ENCODE results near the gene MRPS9. TPM values are rescaled to one million over a fixed set of nuclear protein-coding genes. Genes with fewer than 3 reads are reported as not detected.

Gene MRPS9
- total and polyA plus RNA-seq, 2 of the 13 experiments (the other 11 are each of a cell fraction or from before 2014, with no cell fraction given): 31.2 to 91.8 TPM

GRCh38 chr2:105037572-105038382 is at the start of gene MRPS9 (continued):
- TF ChIP-seq ATF6 (CRISPR knock-in tag; conservative IDR thresholded peaks at IDR 0.05): 0 out of 2 replicates have a peak, but pooled peaks have one; percentile 69
- peak; percentile 94 for TF ChIP-seq POLR2AphosphoS5 (IDR thresholded peaks at IDR 0.05; ENCODE audit: low read depth, low read length)
- TF ChIP-seq THAP9 (CRISPR knock-in tag; IDR thresholded peaks at IDR 0.05; ENCODE audit: borderline replicate concordance): peak; percentile 94
- TF ChIP-seq ZNF580 (CRISPR knock-in tag; IDR thresholded peaks at IDR 0.05; ENCODE audit: borderline replicate concordance, low read depth): peak; percentile 19; the same call in 1 of the 2 replicates
- peak; percentile 53 for TF ChIP-seq ELF3 (CRISPR knock-in tag; IDR thresholded peaks at IDR 0.05)
- peak; percentile 68 for TF ChIP-seq ZNF44 (CRISPR knock-in tag; IDR thresholded peaks at IDR 0.05)
- peak; percentile 88 for TF ChIP-seq CBX1 (IDR thresholded peaks at IDR 0.05; ENCODE audit: low read depth)
- TF ChIP-seq CEBPG (CRISPR knock-in tag; IDR thresholded peaks at IDR 0.05): peak; percentile 14; the same call in 1 of the 2 replicates
- 0 out of 2 replicates have a peak, but pooled peaks have one; percentile 23 for TF ChIP-seq ZBTB46 (CRISPR knock-in tag; IDR thresholded peaks at IDR 0.05; ENCODE audit: borderline replicate concordance)
- TF ChIP-seq ZBTB34 (CRISPR knock-in tag; IDR thresholded peaks at IDR 0.05): 0 out of 2 replicates have a peak, but pooled peaks have one; percentile 53
- peak; percentile 47; the same call in 1 of the 2 replicates for TF ChIP-seq SNAPC5 (CRISPR knock-in tag; IDR thresholded peaks at IDR 0.05; ENCODE audit: borderline replicate concordance)
- TF ChIP-seq ZNF772 (CRISPR knock-in tag; IDR thresholded peaks at IDR 0.05): peak; percentile 52; the same call in 1 of the 2 replicates
- peak; percentile 45 for TF ChIP-seq ZNF777 (CRISPR knock-in tag; IDR thresholded peaks at IDR 0.05)
- TF ChIP-seq THAP11 (CRISPR knock-in tag; IDR thresholded peaks at IDR 0.05): peak; percentile 59; the same call in 1 of the 2 replicates
- peak; percentile 40 to 86; a peak in 2 of 4 replicates for TF ChIP-seq HMGXB4 (CRISPR knock-in tag; IDR thresholded peaks at IDR 0.05; ENCODE audit: borderline replicate concordance in 1 of 2, low read depth in 1 of 2)
- TF ChIP-seq ZMYM4 (CRISPR knock-in tag; IDR thresholded peaks at IDR 0.05): peak; percentile 92
- TF ChIP-seq ZNF703 (CRISPR knock-in tag; IDR thresholded peaks at IDR 0.05; ENCODE audit: borderline replicate concordance): peak; percentile 67; the same call in 1 of the 2 replicates

Data from HepG2 (cell line).